Testis (tissue), 3 donors: ENCODE data around the gene LYSMD1. TPM values are rescaled to one million over a fixed set of nuclear protein-coding genes. Genes with fewer than 3 reads are reported as not detected.
A peak's percentile ranks its signal among the peaks of the same experiment; 100 is the strongest.
"Not testable (repeated sequence)": the region's sequence is repeated elsewhere in the genome, so short reads cannot be mapped to it uniquely, and the experiment has no call there.

ENCODE experiments used
- DNase-seq: peaks from one replicate; pipeline ENCODE4 v3.0.0-alpha.2; 2019
- H3K27ac ChIP-seq, 2 donors: fragments of 200-600 bp; sonication (generic); one replicate each; pipeline ENCODE4 v1.5.1; 2019
- H3K27me3 ChIP-seq: fragments of 200-600 bp; sonication (generic); one replicate; pipeline ENCODE4 v1.5.1; 2019
- H3K36me3 ChIP-seq: fragments of 200-600 bp; sonication (generic); one replicate; pipeline ENCODE4 v1.5.1; 2017; ENCODE audit warnings: low read depth; ENCODE audit errors: missing control alignments
- H3K4me1 ChIP-seq: fragments of 200-600 bp; sonication (generic); one replicate; pipeline ENCODE4 v1.5.1; 2019
- H3K4me3 ChIP-seq, 2 donors: fragments of 200-600 bp; sonication (generic); one replicate each; pipeline ENCODE4 v1.5.1; 2017 to 2019
- H3K9me3 ChIP-seq: fragments of 200-600 bp; sonication (generic); one replicate; pipeline ENCODE4 v1.5.1; 2017
- POLR2A ChIP-seq: fragments of 450-650 bp; IDR thresholded peaks from one replicate; pipeline ENCODE4 v1.6.1; 2017; ENCODE audit warnings: antibody characterized with exemption, mild to moderate bottlenecking, moderate library complexity
- WGBS, 2 donors: methylation state at CpG; one replicate each; pipeline ENCODE4 v1.1.5; 2018; 5-methylcytosine and 5-hydroxymethylcytosine counted together
- intact Hi-C: fragments of 100-400 bp; cut with DNase I; formaldehyde crosslinking; loops from one replicate; pipeline ENCODE4 v1.15.1; 2023; ENCODE audit warnings: low total_unique reads
- polyA plus RNA-seq: library from polyadenylated mRNA; stranded (reverse); fragments of 350-450 nt; fragmentation: Illumina TruSeq; extraction: RNeasy Lipid Tissue Mini Kit (QIAGEN cat#74804); gene quantifications from one replicate; pipeline ENCODE4 v1.2.3, GENCODE V29; 2014; ENCODE audit warnings: low read depth, low replicate concordance; ENCODE audit not compliant: insufficient read depth
- total RNA-seq, 2 donors: library from RNA; depleted of rRNA; stranded (reverse); fragments of >200 nt; gene quantifications; one replicate each; pipeline ENCODE4 v1.2.3, GENCODE V29; 2016
- TF ChIP-seq, protein P1 (sequence below), 3 experiments: fragments of 450-650 bp in 2 of 3; fragments of 200-600 bp in 1 of 3; sonication (generic) in 1 of 3; IDR thresholded peaks; one replicate each; pipeline ENCODE4 v1.5.1; 2016 to 2019; ENCODE audit warnings: antibody characterized with exemption in 3 of 3, mild to moderate bottlenecking in 2 of 3, moderate library complexity in 1 of 3

LYSMD1 gene
- total and polyA plus RNA-seq, 3 donors from 2014 or later = 9.5 to 17.0 (median 14.9) TPM

DNA sequence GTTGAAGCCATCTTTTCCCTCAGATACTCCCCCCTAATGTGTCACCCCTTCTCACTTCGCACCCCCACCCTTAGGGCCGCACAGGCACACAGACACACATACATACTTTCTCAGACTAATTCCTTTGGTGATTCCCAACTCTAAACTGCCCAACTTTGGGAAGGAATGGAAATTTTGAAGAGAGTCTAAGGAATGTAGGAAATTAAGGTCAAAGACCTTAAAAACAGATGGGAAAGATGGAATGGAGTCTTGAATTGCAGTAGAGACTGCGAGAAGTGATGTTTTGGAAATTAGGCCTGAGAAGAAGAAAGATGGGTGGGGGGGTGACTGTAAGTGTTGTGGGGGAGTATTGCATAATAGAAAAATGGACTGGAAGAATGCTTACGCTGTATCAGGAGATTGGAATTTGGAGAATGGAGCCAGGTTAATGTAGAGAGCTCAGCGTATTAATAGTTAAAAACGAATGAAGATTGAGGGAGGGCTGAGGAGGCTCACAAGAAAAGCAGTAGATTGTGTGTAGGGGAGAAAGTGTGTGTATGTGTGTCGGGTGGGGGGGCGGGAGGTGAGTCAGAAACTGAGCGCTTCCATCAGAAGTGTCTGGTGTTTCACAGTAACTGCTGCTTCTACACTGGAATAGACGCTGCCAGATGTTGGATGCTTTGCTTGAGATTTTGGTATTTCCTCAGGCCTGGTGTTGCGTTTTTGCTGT lies 34.3 kb upstream of the LYSMD1 start:
- Histone ChIP-seq H3K4me3 (peak overlapping the region; percentile 77 to 96), H3K27me3 (no peaks in the 10 kb centered on the region), H3K4me1 (peaks cover 39% of the 10 kb centered on the region), H3K36me3 (no peaks in the 10 kb centered on the region), H3K27ac (peak overlapping the region; percentile 92 to 96), H3K9me3 (no peaks in the 10 kb centered on the region)
- WGBS, 2 donors = 8 to 11% methylated on average over 11 of the region's 11 CpGs
- intact Hi-C loops = loop anchor here (10.0 kb wide), 1 partner anchor 55 kb away; the partner anchor contains the start of gene PSMD4
- DNase-seq = no peak
- TF ChIP-seq POLR2A = no peak
- TF ChIP-seq, protein P1, sequence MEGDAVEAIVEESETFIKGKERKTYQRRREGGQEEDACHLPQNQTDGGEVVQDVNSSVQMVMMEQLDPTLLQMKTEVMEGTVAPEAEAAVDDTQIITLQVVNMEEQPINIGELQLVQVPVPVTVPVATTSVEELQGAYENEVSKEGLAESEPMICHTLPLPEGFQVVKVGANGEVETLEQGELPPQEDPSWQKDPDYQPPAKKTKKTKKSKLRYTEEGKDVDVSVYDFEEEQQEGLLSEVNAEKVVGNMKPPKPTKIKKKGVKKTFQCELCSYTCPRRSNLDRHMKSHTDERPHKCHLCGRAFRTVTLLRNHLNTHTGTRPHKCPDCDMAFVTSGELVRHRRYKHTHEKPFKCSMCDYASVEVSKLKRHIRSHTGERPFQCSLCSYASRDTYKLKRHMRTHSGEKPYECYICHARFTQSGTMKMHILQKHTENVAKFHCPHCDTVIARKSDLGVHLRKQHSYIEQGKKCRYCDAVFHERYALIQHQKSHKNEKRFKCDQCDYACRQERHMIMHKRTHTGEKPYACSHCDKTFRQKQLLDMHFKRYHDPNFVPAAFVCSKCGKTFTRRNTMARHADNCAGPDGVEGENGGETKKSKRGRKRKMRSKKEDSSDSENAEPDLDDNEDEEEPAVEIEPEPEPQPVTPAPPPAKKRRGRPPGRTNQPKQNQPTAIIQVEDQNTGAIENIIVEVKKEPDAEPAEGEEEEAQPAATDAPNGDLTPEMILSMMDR (IDR thresholded peaks at IDR 0.05) = no peak

DNA sequence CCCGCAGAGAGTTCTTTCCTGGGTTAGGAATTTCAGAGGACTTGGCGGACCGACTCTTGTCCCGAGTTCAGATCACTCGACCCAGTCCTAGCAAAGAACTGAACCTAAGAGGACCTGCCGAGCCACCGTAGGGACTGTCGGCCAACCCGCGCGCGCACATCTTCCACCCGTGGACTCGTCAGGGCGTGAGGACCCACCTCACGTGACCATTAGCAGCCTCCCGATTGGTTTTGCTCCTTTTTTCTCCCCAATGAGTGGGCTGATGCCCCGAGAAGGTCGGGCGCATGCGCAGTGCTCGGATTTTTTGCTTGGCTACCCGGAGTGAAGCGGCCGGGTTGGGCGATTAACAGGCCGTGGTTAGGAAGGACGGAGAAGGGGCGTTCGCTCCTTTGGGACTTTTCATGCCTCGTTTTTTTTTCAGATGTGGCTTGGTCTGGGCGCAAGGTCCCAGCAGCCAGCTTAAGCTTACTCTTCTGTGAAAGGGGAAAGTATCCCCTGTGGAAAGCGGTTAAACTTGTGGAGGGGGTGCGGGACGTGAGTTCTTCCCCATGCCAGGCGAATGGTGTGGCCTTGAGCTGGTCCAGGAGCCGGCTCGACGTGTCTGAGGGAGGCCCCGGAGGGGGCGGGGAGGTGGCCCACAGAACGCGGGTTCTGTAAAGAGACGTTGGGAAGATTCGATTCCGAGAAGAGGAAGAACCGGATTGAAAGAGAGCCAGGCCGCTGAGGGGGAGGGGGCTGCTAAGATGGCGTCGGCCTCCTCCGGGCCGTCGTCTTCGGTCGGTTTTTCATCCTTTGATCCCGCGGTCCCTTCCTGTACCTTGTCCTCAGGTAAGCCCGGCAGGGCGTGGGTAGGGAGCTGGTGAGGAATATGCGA lies 32.8 kb upstream of the LYSMD1 start, which contains the start of gene PIP5K1A:
Gene PIP5K1A (plus strand): TSS at position 299 of the 874 bp plus-strand sequence. CDS start 445 bp downstream, at position 744.
- H3K4me3 ChIP-seq = peak within 1 kb of the TSS; percentile 77 to 96
- no peaks in the 10 kb centered on the region for H3K9me3 ChIP-seq
- peak within 1 kb of the TSS; percentile 92 to 96 for H3K27ac ChIP-seq
- H3K27me3 ChIP-seq = no peaks in the 10 kb centered on the region
- WGBS, 2 donors = 0 to 1% methylated on average over 46 to 60 of the region's 60 CpGs
- no peaks in the 10 kb centered on the region for H3K36me3 ChIP-seq
- peaks cover 32% of the 10 kb centered on the region for H3K4me1 ChIP-seq
- intact Hi-C loops = no loop called here
- no peak for TF ChIP-seq POLR2A
- TF ChIP-seq, protein P1 (IDR thresholded peaks at IDR 0.05) = peak in 1 of 3 experiments; percentile 20
- DNase-seq = peak; percentile 99

DNA sequence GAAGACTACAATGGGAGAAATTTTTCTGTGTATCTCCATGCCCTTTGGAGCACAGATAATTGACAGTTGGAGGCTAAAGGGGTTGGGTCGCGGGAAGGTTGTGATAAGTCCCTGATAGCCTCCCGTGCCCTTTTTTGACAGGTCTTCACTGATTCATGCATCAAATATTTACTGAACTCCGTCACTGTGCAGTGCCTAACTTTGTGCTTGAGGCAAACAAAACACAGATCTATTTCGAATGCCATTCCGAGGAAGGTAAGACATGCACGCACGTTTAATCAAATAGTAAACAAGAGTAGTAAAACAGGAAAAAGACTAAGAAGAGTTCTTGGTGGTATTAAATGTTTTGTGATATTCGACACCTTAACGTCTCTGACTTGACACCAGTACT lies 32.2 kb upstream of the LYSMD1 start:
- H3K4me1 ChIP-seq = peaks cover 32% of the 10 kb centered on the region
- no peaks in the 10 kb centered on the region for H3K36me3 ChIP-seq
- peak overlapping the region; percentile 77 to 96 for H3K4me3 ChIP-seq
- no peak for DNase-seq
- intact Hi-C loops = no loop called here
- no peaks in the 10 kb centered on the region for H3K27me3 ChIP-seq
- peak overlapping the region; percentile 92 to 96 for H3K27ac ChIP-seq
- 3 to 10% methylated on average over 10 of the region's 10 CpGs for WGBS, 2 donors
- TF ChIP-seq, protein P1 (IDR thresholded peaks at IDR 0.05) = no peak
- no peak for TF ChIP-seq POLR2A
- H3K9me3 ChIP-seq = no peaks in the 10 kb centered on the region

DNA sequence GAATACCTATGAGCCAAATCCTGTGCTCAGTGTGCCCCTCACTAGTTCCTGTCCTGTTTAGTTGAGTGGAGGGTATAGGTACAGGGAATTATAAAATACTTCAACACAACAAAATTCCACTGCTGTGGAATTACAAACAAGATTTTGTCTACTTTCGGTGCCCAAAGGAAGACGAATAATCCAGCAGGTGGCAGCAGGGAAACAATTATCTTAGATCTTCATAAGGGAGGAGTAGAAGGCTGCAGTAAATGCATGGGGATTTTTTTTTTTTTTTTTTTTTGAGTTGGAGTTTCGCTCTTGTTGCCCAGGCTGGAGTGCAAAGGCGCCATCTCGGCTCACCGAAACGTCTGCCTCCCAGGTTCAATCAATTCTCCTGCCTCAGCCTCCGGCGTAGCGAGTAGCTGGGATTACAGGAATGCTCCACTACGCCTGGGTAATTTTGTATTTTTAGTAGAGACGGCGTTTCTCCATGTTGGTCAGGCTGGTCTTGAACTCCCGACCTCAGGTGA lies 30.6 kb upstream of the LYSMD1 start:
- H3K4me1 ChIP-seq = peaks cover 25% of the 10 kb centered on the region
- peak overlapping the region in 1 of 2 donors; percentile 80 for H3K27ac ChIP-seq
- intact Hi-C loops = no loop called here
- TF ChIP-seq POLR2A = no peak
- TF ChIP-seq, protein P1 (IDR thresholded peaks at IDR 0.05) = peak; percentile 53 to 78 (median 54)
- DNase-seq = peak; percentile 89
- H3K9me3 ChIP-seq = no peaks in the 10 kb centered on the region
- H3K27me3 ChIP-seq = no peaks in the 10 kb centered on the region
- H3K36me3 ChIP-seq = no peaks in the 10 kb centered on the region
- H3K4me3 ChIP-seq = peak overlapping the region; percentile 77 to 96
- WGBS, 2 donors = 21 to 25% methylated on average over 14 of the region's 14 CpGs

DNA sequence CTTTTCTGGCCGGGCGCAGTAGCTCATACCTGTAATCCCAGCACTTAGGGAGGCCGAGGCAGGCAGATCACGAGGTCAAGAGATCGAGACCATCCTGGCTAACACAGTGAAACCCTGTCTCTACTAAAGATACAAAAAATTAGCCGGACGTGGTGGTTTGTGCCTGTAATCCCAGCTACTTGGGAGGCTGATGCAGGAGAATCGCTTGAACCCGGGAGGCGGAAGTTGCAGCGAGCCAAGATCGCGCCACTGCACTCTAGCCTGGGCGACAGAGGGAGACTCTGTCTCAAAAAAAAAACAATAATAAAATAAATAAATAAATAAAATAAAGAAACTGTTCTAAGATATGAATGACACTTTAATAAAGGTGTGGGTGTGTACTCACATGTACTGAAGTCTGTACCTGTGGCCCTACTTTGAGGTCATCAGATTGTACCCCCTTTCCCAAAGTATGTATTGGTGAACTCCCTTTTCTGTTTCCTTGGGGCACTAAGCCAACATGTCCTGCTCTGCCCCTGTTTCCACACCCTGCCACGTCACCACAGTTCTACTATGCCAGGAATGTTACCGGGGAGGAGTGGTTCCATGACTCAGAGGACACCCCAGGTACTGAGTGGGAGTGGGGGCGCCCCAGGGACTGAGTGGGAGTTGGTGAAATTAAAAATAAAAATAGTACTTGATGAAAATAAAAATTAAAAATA lies 29.3 kb upstream of the LYSMD1 start:
- intact Hi-C loops = loop anchor here (5.0 kb wide), 1 partner anchor 152 kb away; the partner anchor contains the start of gene RFX5
- not testable (repeated sequence) for H3K27ac ChIP-seq

More for the DNA sequence above, 29.3 kb upstream of the LYSMD1 start:
- not testable (repeated sequence) for H3K4me3 ChIP-seq, H3K36me3 ChIP-seq, H3K9me3 ChIP-seq, H3K27me3 ChIP-seq
- 82 to 83% methylated on average over 17 of the region's 17 CpGs for WGBS, 2 donors
- DNase-seq = peak; percentile 32
- peaks cover 20% of the 10 kb centered on the region for H3K4me1 ChIP-seq
